HG03066 (cell line): Measurements from ENCODE around the gene PPM1K.
A peak's percentile ranks its signal among the peaks of the same experiment; 100 is the strongest.

Source experiments
- ATAC-seq: cut with Tn5 transposase; IDR thresholded peaks from one replicate; pipeline ENCODE4 v1.9.1; 2021; ENCODE audit warnings: low read depth; ENCODE audit not compliant: unreplicated experiment

Gene PPM1K

DNA sequence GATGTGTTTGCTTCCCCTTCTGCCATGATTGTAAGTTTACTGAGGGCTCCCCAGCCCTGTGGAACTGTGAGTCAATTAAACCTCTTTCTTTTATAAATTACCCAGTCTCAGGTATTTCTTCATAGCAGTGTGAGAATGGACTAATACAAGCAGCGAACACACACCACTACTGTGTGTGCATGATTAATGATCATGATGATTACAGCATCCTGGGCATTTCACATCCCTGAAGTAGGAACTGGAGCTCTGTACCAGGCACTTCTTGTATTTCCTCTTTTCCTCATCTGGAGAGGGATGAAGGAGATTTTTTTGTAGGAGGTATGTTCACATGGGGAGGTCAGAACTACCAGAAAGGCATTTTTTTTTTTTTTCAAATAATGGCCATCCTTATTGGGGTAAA, 60.8 kb downstream of the PPM1K start:
- ATAC-seq = no peak

DNA sequence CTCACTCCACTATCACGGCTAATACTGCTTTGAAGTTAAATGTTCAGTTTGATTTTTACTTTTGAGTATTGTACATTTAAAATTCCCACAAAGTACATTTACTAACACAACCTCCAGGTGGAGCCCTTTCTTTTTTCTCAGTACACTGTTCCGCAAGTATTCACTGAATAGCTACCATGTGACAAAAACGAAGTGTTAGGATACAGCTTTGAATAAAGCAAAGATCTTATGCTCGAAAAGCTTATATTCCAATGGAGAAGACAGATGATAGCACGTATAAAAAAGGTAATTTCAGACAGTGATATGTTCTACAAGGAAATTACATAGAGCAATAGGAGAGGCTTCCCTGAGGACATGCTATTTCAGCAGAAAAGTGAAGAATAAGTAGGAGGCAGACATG, 65.3 kb downstream of the PPM1K start:
- ATAC-seq = peak; percentile 70

DNA sequence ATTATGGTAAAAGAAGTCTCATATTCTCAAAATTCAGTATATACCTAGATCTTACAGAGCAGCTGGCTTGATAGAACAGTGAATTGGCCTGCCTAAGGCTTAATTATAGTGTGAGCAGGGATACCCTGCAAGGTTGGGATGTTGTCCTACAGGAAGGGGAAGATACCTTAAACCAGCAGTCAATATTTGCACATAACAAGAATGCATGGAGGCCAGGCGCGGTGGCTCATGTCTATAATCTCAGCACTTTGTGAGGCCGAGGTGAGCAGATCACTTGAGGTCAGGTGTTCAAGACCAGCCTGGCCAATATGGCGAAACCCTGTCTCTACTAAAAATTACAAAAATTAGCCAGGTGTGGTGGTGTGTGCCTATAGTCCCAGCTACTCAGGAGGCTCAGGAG, 67.2 kb downstream of the PPM1K start:
- no peak for ATAC-seq

DNA sequence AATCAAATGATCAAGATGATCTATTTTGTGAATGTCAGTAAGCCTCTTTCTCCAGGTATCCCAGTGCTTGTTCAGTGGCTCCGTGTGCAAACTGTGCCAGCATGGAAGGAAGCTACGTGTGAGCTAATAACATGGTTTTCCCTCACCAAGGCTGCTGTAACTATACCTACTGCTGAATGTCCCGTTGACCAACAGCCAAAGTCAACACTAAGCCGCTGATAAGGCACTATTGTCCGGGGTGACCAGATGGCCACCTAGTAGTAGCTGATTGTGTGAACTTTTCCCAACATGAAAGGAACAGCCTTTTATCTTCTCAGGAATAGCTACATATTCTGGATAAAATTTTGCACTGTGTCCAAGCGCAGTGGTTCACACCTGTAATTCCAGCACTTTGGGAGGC, 68.0 kb downstream of the PPM1K start:
- no peak for ATAC-seq

DNA sequence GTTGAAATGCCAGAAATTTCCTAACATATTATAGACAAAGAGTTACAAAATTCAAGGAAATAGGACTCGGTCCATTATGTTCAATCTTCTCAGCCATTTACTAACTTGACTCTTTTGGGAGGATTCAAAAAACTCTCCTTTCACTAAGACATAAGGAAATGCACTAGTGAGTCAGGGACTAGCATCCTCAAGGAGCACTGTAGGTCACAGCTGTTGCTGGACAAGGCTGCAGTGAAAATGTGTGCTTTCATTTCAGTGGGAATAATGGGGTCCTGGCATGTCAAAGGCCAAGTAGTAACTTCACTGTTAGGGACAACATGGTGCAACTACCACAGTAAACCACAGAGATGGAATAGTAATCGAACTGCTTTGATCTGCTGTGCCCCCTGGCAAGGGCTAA, 69.0 kb downstream of the PPM1K start:
- ATAC-seq = no peak

DNA sequence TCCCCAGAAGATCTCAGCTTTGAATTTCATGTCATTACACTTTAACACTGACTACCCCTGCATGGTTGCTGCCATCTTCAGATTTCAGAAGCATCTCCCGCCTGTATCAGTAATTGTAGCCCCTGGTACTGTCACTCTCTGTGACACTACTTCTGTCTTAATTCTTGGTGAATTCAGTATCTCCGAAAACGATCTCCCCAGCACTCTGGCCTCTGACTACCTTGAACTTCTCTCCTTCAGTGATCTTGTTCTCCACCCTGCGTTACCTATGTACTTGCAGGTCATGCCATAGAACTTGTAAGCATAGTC, 72.2 kb downstream of the PPM1K start:
- ATAC-seq = no peak

DNA sequence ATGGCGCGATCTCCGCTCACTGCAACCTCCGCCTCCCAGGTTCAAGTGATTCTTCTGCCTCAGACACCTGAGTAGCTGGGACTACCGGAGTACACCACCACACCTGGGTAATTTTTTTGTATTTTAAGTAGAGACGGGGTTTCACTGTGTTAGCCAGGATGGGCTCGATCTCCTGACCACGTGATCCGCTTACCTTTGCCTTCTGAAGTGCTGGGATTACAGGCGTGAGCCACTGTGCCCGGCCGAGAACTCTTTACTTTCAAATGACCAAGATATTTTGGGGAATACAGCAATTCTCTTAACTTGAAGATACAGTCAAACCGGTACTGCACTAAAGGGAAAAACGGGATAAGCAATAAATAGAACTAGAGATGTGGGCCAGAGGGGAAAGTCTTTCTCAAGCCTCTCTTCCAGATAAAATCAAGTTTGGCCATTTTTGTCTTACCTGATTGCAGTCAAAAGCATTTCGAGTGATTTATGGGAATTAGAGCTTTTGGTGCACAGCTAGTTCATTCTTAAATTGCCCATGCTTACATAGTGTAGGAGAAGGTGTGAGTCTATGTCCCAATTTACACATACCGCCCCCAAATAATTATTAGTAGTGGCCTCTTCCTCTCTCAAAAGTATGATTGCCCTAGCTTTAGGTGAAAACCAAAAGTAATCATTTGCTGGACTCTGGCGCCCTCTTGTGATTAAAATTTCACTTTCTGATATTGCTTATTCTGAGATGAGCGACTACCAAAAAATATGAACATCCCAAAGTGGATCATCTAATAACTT, 72.7 kb downstream of the PPM1K start:
- peak; percentile 85 for ATAC-seq

DNA sequence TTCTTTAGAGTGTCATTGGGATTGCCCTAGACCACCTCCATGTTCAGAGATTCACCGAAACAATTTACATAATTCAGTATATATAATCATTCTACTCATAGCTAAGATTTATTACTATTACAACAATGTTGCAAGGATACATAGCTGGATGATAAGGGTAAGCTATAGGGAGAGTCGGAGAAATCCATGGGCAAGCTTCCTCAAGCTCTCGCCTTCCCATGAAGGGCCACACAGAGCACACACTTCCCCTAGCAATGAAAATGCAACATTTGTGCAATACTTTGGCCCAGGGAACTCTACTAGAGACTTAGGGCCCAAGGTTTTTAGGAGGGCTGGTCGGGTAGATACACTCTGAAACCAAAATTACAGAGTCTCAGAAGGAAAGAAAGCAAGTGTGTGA, 76.2 kb downstream of the PPM1K start:
- ATAC-seq = no peak
